Trophoblast cell (in vitro differentiated cells and primary cell): ENCODE results near the gene CORO2B.

Experiments
- DNase-seq, 2 donors: peaks; one replicate each; pipeline ENCODE4 v3.0.0-alpha.2; 2016
- H2AFZ ChIP-seq: 2 replicates; pipeline ENCODE4 v1.6.1; 2013; ENCODE audit warnings: low read length, moderate library complexity, mild to moderate bottlenecking; ENCODE audit not compliant: insufficient read depth, poor library complexity
- H2AK5ac ChIP-seq: 2 replicates; pipeline ENCODE4 v1.6.1; 2013; ENCODE audit warnings: mild to moderate bottlenecking, low read length
- H2BK120ac ChIP-seq: 2 replicates; pipeline ENCODE4 v1.6.1; 2013; ENCODE audit warnings: low read length, mild to moderate bottlenecking, moderate library complexity; ENCODE audit not compliant: insufficient read depth, poor library complexity
- H2BK12ac ChIP-seq: 2 replicates; pipeline ENCODE4 v1.6.1; 2013; ENCODE audit warnings: mild to moderate bottlenecking, low read length, moderate library complexity
- H2BK5ac ChIP-seq: 2 replicates; pipeline ENCODE4 v1.6.1; 2013; ENCODE audit warnings: low read length, low read depth, moderate library complexity, mild to moderate bottlenecking; ENCODE audit not compliant: poor library complexity
- H3K14ac ChIP-seq: 2 replicates; pipeline ENCODE4 v1.6.1; 2013; ENCODE audit warnings: mild to moderate bottlenecking, low read length
- H3K18ac ChIP-seq: 2 replicates; pipeline ENCODE4 v1.6.1; 2013; ENCODE audit warnings: mild to moderate bottlenecking, low read length
- H3K23ac ChIP-seq: 2 replicates; pipeline ENCODE4 v1.6.1; 2013; ENCODE audit warnings: low read length
- H3K27ac ChIP-seq: 2 replicates; pipeline ENCODE4 v1.5.1; 2013; ENCODE audit warnings: low read depth, mild to moderate bottlenecking, inconsistent platforms, low read length, moderate library complexity
- H3K27me3 ChIP-seq: 2 replicates; pipeline ENCODE4 v1.6.1; 2013; ENCODE audit warnings: inconsistent platforms, mild to moderate bottlenecking, low read length, moderate library complexity; ENCODE audit not compliant: insufficient read depth
- H3K36me3 ChIP-seq, 2 experiments: 1 replicate in 1 of 2; 2 replicates in 1 of 2; pipeline ENCODE4 v1.6.1; 2013; ENCODE audit warnings: low read length in 2 of 2, mild to moderate bottlenecking in 2 of 2, moderate library complexity in 1 of 2; ENCODE audit not compliant: insufficient read depth in 2 of 2, control insufficient read depth in 1 of 2
- H3K4ac ChIP-seq: 2 replicates; pipeline ENCODE4 v1.6.1; 2013; ENCODE audit warnings: low read depth, mild to moderate bottlenecking, low read length, moderate library complexity
- H3K4me1 ChIP-seq, 2 experiments: 1 replicate in 1 of 2; 2 replicates in 1 of 2; pipeline ENCODE4 v1.6.1; 2013; ENCODE audit warnings: low read length in 2 of 2, mild to moderate bottlenecking in 2 of 2, moderate library complexity in 1 of 2; ENCODE audit not compliant: insufficient read depth in 2 of 2, control insufficient read depth in 1 of 2
- H3K4me2 ChIP-seq: 2 replicates; pipeline ENCODE4 v1.6.1; 2013; ENCODE audit warnings: inconsistent platforms, mild to moderate bottlenecking, low read length, moderate library complexity
- H3K4me3 ChIP-seq: 2 replicates; pipeline ENCODE4 v1.5.1; 2013; ENCODE audit warnings: mild to moderate bottlenecking, low read depth, low read length, inconsistent platforms
- H3K79me1 ChIP-seq: one replicate; pipeline ENCODE4 v1.6.1; 2013; ENCODE audit warnings: low read length
- H3K79me2 ChIP-seq: 2 replicates; pipeline ENCODE4 v1.6.1; 2013; ENCODE audit warnings: low read length, mild to moderate bottlenecking; ENCODE audit not compliant: control insufficient read depth, insufficient read depth, poor library complexity
- H3K9ac ChIP-seq: 2 replicates; pipeline ENCODE4 v1.6.1; 2013; ENCODE audit warnings: mild to moderate bottlenecking, low read length
- H3K9me3 ChIP-seq: 2 replicates; pipeline ENCODE4 v1.6.1; 2013; ENCODE audit warnings: low read depth, mild to moderate bottlenecking, control low read depth, inconsistent platforms, low read length; ENCODE audit not compliant: insufficient read depth
- H4K12ac ChIP-seq: 2 replicates; pipeline ENCODE4 v1.6.1; 2013; ENCODE audit warnings: low read depth, mild to moderate bottlenecking, low read length, moderate library complexity
- H4K8ac ChIP-seq: 2 replicates; pipeline ENCODE4 v1.6.1; 2013; ENCODE audit warnings: low read depth, mild to moderate bottlenecking, low read length, moderate library complexity
- H4K91ac ChIP-seq: one replicate; pipeline ENCODE4 v1.6.1; 2013; ENCODE audit warnings: low read depth, mild to moderate bottlenecking, low read length, moderate library complexity
- WGBS: extraction: QIAGEN DNeasy Blood & Tissue Kit; methylation state at CpG from one replicate; pipeline ENCODE4 v1.1.7; 2013; ENCODE audit warnings: missing lambda C conversion rate; ENCODE audit not compliant: insufficient read length, insufficient coverage; ENCODE audit errors: extremely low coverage; 5-methylcytosine and 5-hydroxymethylcytosine counted together

Gene CORO2B

GRCh38 chr15:68596691-68597090 is 17.9 kb downstream of the CORO2B start:
- WGBS, result no CpG with 5 or more reads among the region's 9 CpGs

DNA sequence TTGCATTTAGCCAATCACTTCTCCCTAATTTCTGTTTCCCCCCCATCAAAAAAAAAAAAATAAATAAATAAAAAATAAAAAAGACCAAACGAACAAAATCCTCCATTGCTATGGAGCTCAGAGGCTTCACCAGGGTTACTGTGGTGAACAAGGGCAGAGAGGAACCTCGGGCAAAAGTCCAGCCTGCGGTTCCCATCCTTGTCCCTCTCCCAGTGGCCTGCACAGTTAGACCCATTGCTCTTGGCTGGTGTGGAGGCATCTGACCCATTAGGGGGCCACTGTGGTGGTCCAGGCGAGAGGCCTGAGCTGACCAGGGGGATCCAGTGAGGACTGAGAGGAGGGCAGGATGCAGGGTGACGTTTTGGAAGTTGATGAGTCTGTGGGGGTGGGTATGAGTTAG is 18.8 kb downstream of the CORO2B start:
- H3K27me3 ChIP-seq, result no peaks in the 10 kb centered on the region
- H3K18ac ChIP-seq, result no peak overlapping the region
- H4K91ac ChIP-seq, result no peak overlapping the region
- no peak for DNase-seq
- no peaks in the 10 kb centered on the region for H3K79me2 ChIP-seq
- H3K9ac ChIP-seq, result no peak overlapping the region
- no peak overlapping the region for H4K8ac ChIP-seq
- no CpG with 5 or more reads among the region's 5 CpGs for WGBS
- no peaks in the 10 kb centered on the region for H3K4me1 ChIP-seq
- no peak overlapping the region for H3K14ac ChIP-seq
- H4K12ac ChIP-seq, result peak overlapping the region; percentile 22
- peaks cover 2% of the 10 kb centered on the region for H3K9me3 ChIP-seq
- H2AK5ac ChIP-seq, result no peak overlapping the region
- H3K4me2 ChIP-seq, result no peak overlapping the region
- H3K4me3 ChIP-seq, result no peak overlapping the region
- no peak overlapping the region for H2BK120ac ChIP-seq
- H3K27ac ChIP-seq, result no peak overlapping the region
- H3K4ac ChIP-seq, result no peak overlapping the region
- no peak overlapping the region for H2BK5ac ChIP-seq
- no peak overlapping the region for H2BK12ac ChIP-seq
- H3K79me1 ChIP-seq, result no peaks in the 10 kb centered on the region
- H3K36me3 ChIP-seq, result no peaks in the 10 kb centered on the region
- H3K23ac ChIP-seq, result no peak overlapping the region
- H2AFZ ChIP-seq, result no peak overlapping the region

More at GRCh38 chr15:68596691-68597090, 17.9 kb downstream of the CORO2B start:
- no peak overlapping the region for H2BK120ac ChIP-seq
- no peak overlapping the region for H3K18ac ChIP-seq
- H3K79me1 ChIP-seq, result no peaks in the 10 kb centered on the region
- no peaks in the 10 kb centered on the region for H3K79me2 ChIP-seq
- peaks cover 2% of the 10 kb centered on the region for H3K9me3 ChIP-seq
- no peaks in the 10 kb centered on the region for H3K4me1 ChIP-seq
- no peak overlapping the region for H2BK12ac ChIP-seq
- no peak overlapping the region for H2BK5ac ChIP-seq
- H4K8ac ChIP-seq, result no peak overlapping the region
- no peak overlapping the region for H3K4me2 ChIP-seq
- no peak overlapping the region for H3K4ac ChIP-seq
- H4K91ac ChIP-seq, result no peak overlapping the region
- no peak overlapping the region for H3K14ac ChIP-seq
- H3K9ac ChIP-seq, result no peak overlapping the region
- no peak overlapping the region for H3K4me3 ChIP-seq
- H3K27ac ChIP-seq, result no peak overlapping the region
- H2AFZ ChIP-seq, result no peak overlapping the region
- H3K27me3 ChIP-seq, result no peaks in the 10 kb centered on the region
- no peak for DNase-seq
- no peak overlapping the region for H2AK5ac ChIP-seq
- no peak overlapping the region for H3K23ac ChIP-seq
- H3K36me3 ChIP-seq, result no peaks in the 10 kb centered on the region
- H4K12ac ChIP-seq, result no peak overlapping the region

GRCh38 chr15:68598171-68599152 is 19.7 kb downstream of the CORO2B start:
- no peaks in the 10 kb centered on the region for H3K36me3 ChIP-seq
- no peak overlapping the region for H2AK5ac ChIP-seq
- no peaks in the 10 kb centered on the region for H3K79me2 ChIP-seq
- H4K12ac ChIP-seq, result no peak overlapping the region
- peaks cover 4% of the 10 kb centered on the region for H3K9me3 ChIP-seq
- no peak overlapping the region for H2BK5ac ChIP-seq
- no peak overlapping the region for H2BK120ac ChIP-seq
- no peaks in the 10 kb centered on the region for H3K79me1 ChIP-seq
- DNase-seq, result no peak
- H3K4ac ChIP-seq, result no peak overlapping the region
- no peaks in the 10 kb centered on the region for H3K27me3 ChIP-seq
- H3K27ac ChIP-seq, result no peak overlapping the region
- H4K91ac ChIP-seq, result no peak overlapping the region
- H3K4me2 ChIP-seq, result no peak overlapping the region
- no peak overlapping the region for H3K4me3 ChIP-seq
- H3K18ac ChIP-seq, result no peak overlapping the region
- H3K4me1 ChIP-seq, result no peaks in the 10 kb centered on the region
- H2BK12ac ChIP-seq, result no peak overlapping the region
- WGBS, result no CpG with 5 or more reads among the region's 14 CpGs
- H4K8ac ChIP-seq, result no peak overlapping the region
- H3K14ac ChIP-seq, result no peak overlapping the region
- no peak overlapping the region for H3K9ac ChIP-seq
- H3K23ac ChIP-seq, result no peak overlapping the region
- no peak overlapping the region for H2AFZ ChIP-seq

DNA sequence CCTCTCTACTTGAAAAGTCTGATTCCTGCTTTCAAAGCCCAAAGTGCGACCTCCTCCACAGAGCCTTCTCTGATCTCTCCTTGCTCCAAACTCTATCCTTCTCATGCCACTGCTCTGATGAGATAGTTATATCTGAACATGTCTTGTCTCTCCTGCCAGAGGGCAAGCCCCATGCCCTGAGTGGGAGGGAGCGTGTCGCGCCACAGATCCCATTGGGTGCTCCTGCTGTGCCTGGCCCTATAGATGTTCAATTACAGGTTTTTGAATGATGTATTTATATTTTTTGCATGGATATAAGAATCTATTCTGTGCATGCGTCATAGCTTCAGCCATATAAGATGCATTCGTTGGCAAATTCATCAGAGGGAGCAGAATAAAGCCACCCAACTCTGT is 20.4 kb downstream of the CORO2B start:
- H4K91ac ChIP-seq, result no peak overlapping the region
- no peak overlapping the region for H2AFZ ChIP-seq
- no peak overlapping the region for H3K27ac ChIP-seq
- no peak for DNase-seq
- H3K4ac ChIP-seq, result no peak overlapping the region
- H3K79me1 ChIP-seq, result no peaks in the 10 kb centered on the region
- no peak overlapping the region for H2BK120ac ChIP-seq
- no peak overlapping the region for H3K23ac ChIP-seq
- H3K18ac ChIP-seq, result no peak overlapping the region
- no peak overlapping the region for H4K8ac ChIP-seq
- no peaks in the 10 kb centered on the region for H3K4me1 ChIP-seq
- H4K12ac ChIP-seq, result no peak overlapping the region
- no peak overlapping the region for H3K4me3 ChIP-seq
- no peaks in the 10 kb centered on the region for H3K27me3 ChIP-seq
- H3K79me2 ChIP-seq, result no peaks in the 10 kb centered on the region
- no peak overlapping the region for H2AK5ac ChIP-seq
- no peak overlapping the region for H2BK5ac ChIP-seq
- no peaks in the 10 kb centered on the region for H3K36me3 ChIP-seq
- no peak overlapping the region for H2BK12ac ChIP-seq
- peaks cover 4% of the 10 kb centered on the region for H3K9me3 ChIP-seq
- H3K14ac ChIP-seq, result no peak overlapping the region
- no peak overlapping the region for H3K9ac ChIP-seq
- no CpG with 5 or more reads among the region's 6 CpGs for WGBS
- H3K4me2 ChIP-seq, result no peak overlapping the region
